ENCODE data around the gene ADARB1.

ADARB1 gene

DNA sequence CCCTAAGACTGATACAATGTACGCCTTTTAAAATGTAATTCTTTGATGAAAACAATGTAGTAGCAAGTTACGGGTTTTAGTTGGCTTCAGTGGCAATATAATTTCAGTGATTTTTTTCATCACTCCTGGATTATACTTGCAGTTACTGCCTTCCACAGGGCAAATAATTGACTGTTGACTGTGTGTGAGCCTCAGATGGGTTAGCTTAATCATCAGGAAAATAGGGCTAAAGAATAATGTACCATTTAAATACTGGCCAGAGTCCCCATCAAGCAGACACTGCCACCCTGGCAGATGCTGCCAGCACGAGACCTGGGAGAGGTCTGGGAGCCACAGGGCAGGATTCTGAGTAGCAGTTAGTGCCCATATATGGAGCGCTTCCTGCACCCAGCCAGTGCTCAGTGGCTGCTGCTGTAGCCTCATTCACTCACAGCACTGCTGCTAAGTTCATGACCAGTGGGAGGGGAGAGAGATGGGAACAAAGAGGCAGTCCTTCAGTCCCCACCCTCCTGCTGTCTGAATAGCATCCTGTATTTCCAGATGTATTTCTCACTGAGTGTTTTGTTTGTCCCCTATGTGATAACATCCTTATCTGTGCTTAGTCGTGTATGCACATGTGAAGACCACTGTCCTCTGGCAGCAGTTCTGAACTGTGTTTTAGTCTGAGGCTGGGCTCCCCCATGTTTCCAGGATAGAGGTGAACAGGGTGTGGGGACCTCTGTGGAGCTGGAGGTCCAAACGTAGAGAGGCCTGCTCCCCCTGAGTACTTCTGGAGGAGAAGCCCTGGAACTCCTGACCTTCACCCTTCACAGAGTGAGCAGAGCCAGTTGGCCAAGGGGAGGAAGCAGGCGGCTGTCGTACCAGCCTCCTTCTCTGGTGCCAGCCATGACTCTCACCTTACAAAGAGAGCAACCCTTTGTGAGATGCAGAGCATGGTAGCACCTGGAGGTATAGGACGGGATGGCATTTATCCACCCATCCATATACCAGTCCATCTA lies 80.4 kb downstream of the ADARB1 start:
- H2BK120ac ChIP-seq (ENCODE audit: low read depth, low read length), result no peak overlapping the region
- H3K79me1 ChIP-seq (replicated peaks; ENCODE audit: low read length, poor library complexity, severe bottlenecking), result peaks cover 13% of the 10 kb centered on the region
- no peak overlapping the region for H3K9ac ChIP-seq (ENCODE audit: low read length)
- DNase-seq, result peak; percentile 82
- WGBS, result 90% methylated on average over 8 of the region's 9 CpGs
- peaks cover 21% of the 10 kb centered on the region for H3K4me1 ChIP-seq (ENCODE audit: control insufficient read depth, insufficient read depth, low read depth, low read length)
- no peaks in the 10 kb centered on the region for H3K9me3 ChIP-seq (ENCODE audit: control insufficient read depth, low read length)
- H2BK5ac ChIP-seq (ENCODE audit: low read depth, low read length, poor library complexity, severe bottlenecking), result no peak overlapping the region
- H3K27ac ChIP-seq (ENCODE audit: low read length, poor library complexity, severe bottlenecking), result peak overlapping the region; percentile 35
- H3K4me3 ChIP-seq (ENCODE audit: insufficient read depth in 1 of 2, low read depth in 1 of 2, low read length in 2 of 2), result no peak overlapping the region
- H3K23ac ChIP-seq (ENCODE audit: low read length in 2 of 2), result no peak overlapping the region
- no peak overlapping the region for H3K4me2 ChIP-seq (ENCODE audit: low read length, poor library complexity, severe bottlenecking)
- H2AK5ac ChIP-seq (ENCODE audit: low read length, severe bottlenecking), result peak overlapping the region; percentile 50
- no peak overlapping the region for H4K91ac ChIP-seq (ENCODE audit: low read length)
- H2BK12ac ChIP-seq (ENCODE audit: low read length in 2 of 2), result peak overlapping the region in 1 of 2 experiments; percentile 70
- H2BK15ac ChIP-seq (ENCODE audit: low read depth, poor library complexity, severe bottlenecking), result no peak overlapping the region
- H3K4ac ChIP-seq (ENCODE audit: low read depth in 1 of 2, low read length in 2 of 2), result no peak overlapping the region
- no peak overlapping the region for H4K8ac ChIP-seq (ENCODE audit: low read length)
- H3K27me3 ChIP-seq (ENCODE audit: control insufficient read depth in 1 of 2, insufficient read depth in 1 of 2, low read length in 2 of 2), result no peaks in the 10 kb centered on the region
- H3K18ac ChIP-seq (ENCODE audit: low read depth in 1 of 2, low read length in 2 of 2), result peak overlapping the region in 1 of 2 experiments; percentile 35
- no peaks in the 10 kb centered on the region for H3K36me3 ChIP-seq (ENCODE audit: control insufficient read depth in 1 of 2, insufficient read depth in 2 of 2, low read depth in 1 of 2, low read length in 2 of 2)
- H2AFZ ChIP-seq (ENCODE audit: low read depth, low read length), result no peak overlapping the region
- H3K14ac ChIP-seq (ENCODE audit: low read length in 2 of 2), result no peak overlapping the region

DNA sequence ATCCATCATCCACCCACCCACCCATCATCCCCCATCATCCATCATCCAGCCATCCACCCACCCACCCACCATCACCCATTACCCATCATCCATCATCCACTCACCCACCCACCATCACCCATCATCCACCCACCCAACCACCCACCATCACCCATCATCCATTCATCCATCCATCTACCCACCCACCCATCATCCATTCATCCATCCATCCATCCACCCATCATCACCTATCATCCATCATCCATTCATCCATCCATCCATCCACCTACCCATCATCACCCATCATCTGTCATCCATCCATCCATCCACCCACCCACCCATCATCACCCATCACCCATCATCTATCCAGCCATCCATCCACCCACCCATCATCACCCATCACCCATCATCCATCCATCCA lies 81.5 kb downstream of the ADARB1 start:
- H2BK15ac ChIP-seq (ENCODE audit: low read depth, poor library complexity, severe bottlenecking), result no peak overlapping the region
- no peak overlapping the region for H2BK5ac ChIP-seq (ENCODE audit: low read depth, low read length, poor library complexity, severe bottlenecking)
- peaks cover 10% of the 10 kb centered on the region for H3K79me1 ChIP-seq (replicated peaks; ENCODE audit: low read length, poor library complexity, severe bottlenecking)
- no peak overlapping the region for H4K91ac ChIP-seq (ENCODE audit: low read length)
- H3K14ac ChIP-seq (ENCODE audit: low read length in 2 of 2), result no peak overlapping the region
- H3K9me3 ChIP-seq (ENCODE audit: control insufficient read depth, low read length), result no peaks in the 10 kb centered on the region
- no peak overlapping the region for H4K8ac ChIP-seq (ENCODE audit: low read length)
- no peak overlapping the region for H3K4ac ChIP-seq (ENCODE audit: low read depth in 1 of 2, low read length in 2 of 2)
- DNase-seq, result no peak
- H2BK12ac ChIP-seq (ENCODE audit: low read length in 2 of 2), result no peak overlapping the region
- no peak overlapping the region for H2AK5ac ChIP-seq (ENCODE audit: low read length, severe bottlenecking)
- H3K18ac ChIP-seq (ENCODE audit: low read depth in 1 of 2, low read length in 2 of 2), result no peak overlapping the region
- no peak overlapping the region for H3K4me3 ChIP-seq (ENCODE audit: insufficient read depth in 1 of 2, low read depth in 1 of 2, low read length in 2 of 2)
- no peak overlapping the region for H3K27ac ChIP-seq (ENCODE audit: low read length, poor library complexity, severe bottlenecking)
- no peaks in the 10 kb centered on the region for H3K36me3 ChIP-seq (ENCODE audit: control insufficient read depth in 1 of 2, insufficient read depth in 2 of 2, low read depth in 1 of 2, low read length in 2 of 2)
- H3K23ac ChIP-seq (ENCODE audit: low read length in 2 of 2), result no peak overlapping the region
- no peak overlapping the region for H3K9ac ChIP-seq (ENCODE audit: low read length)
- no peaks in the 10 kb centered on the region for H3K27me3 ChIP-seq (ENCODE audit: control insufficient read depth in 1 of 2, insufficient read depth in 1 of 2, low read length in 2 of 2)
- peaks cover 21% of the 10 kb centered on the region for H3K4me1 ChIP-seq (ENCODE audit: control insufficient read depth, insufficient read depth, low read depth, low read length)
- no peak overlapping the region for H2AFZ ChIP-seq (ENCODE audit: low read depth, low read length)
- H3K4me2 ChIP-seq (ENCODE audit: low read length, poor library complexity, severe bottlenecking), result no peak overlapping the region
- no peak overlapping the region for H2BK120ac ChIP-seq (ENCODE audit: low read depth, low read length)

DNA sequence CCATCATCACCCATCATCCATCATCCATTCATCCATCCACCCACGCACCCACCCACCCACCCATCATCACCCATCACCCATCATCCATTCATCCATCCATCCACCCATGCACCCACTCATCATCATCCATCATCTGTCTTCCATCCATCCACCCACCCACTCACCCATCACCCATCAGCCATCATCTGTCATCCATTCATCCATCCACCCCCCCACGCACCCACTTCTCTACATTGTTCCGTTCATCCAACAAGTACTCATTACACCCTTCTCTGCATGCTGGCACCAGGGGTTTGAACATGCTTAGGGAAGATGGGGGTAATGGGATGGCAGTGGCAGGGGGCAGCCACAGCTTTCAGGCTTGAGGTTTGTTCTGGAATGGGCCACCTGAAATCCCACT lies 82.1 kb downstream of the ADARB1 start:
- Histone ChIP-seq H3K4me1 (ENCODE audit: control insufficient read depth, insufficient read depth, low read depth, low read length) (peaks cover 21% of the 10 kb centered on the region), H3K4me2 (ENCODE audit: low read length, poor library complexity, severe bottlenecking) (no peak overlapping the region), H4K91ac (ENCODE audit: low read length) (no peak overlapping the region), H3K4ac (ENCODE audit: low read depth in 1 of 2, low read length in 2 of 2) (no peak overlapping the region), H3K79me1 (replicated peaks; ENCODE audit: low read length, poor library complexity, severe bottlenecking) (peaks cover 16% of the 10 kb centered on the region), H3K4me3 (ENCODE audit: insufficient read depth in 1 of 2, low read depth in 1 of 2, low read length in 2 of 2) (no peak overlapping the region), H2BK120ac (ENCODE audit: low read depth, low read length) (no peak overlapping the region), H2AK5ac (ENCODE audit: low read length, severe bottlenecking) (no peak overlapping the region), H2BK15ac (ENCODE audit: low read depth, poor library complexity, severe bottlenecking) (no peak overlapping the region), H2BK5ac (ENCODE audit: low read depth, low read length, poor library complexity, severe bottlenecking) (no peak overlapping the region), H3K9ac (ENCODE audit: low read length) (no peak overlapping the region), H3K23ac (ENCODE audit: low read length in 2 of 2) (no peak overlapping the region), H3K36me3 (ENCODE audit: control insufficient read depth in 1 of 2, insufficient read depth in 2 of 2, low read depth in 1 of 2, low read length in 2 of 2) (peaks cover 0 to 3% of the 10 kb centered on the region in 2 experiments), H3K27ac (ENCODE audit: low read length, poor library complexity, severe bottlenecking) (no peak overlapping the region), H4K8ac (ENCODE audit: low read length) (no peak overlapping the region), H2AFZ (ENCODE audit: low read depth, low read length) (no peak overlapping the region), H3K27me3 (ENCODE audit: control insufficient read depth in 1 of 2, insufficient read depth in 1 of 2, low read length in 2 of 2) (no peaks in the 10 kb centered on the region), H3K14ac (ENCODE audit: low read length in 2 of 2) (no peak overlapping the region), H3K9me3 (ENCODE audit: control insufficient read depth, low read length) (no peaks in the 10 kb centered on the region), H3K18ac (ENCODE audit: low read depth in 1 of 2, low read length in 2 of 2) (no peak overlapping the region), H2BK12ac (ENCODE audit: low read length in 2 of 2) (no peak overlapping the region)
- no peak for DNase-seq
- 100% methylated on average over 1 of the region's 3 CpGs for WGBS

DNA sequence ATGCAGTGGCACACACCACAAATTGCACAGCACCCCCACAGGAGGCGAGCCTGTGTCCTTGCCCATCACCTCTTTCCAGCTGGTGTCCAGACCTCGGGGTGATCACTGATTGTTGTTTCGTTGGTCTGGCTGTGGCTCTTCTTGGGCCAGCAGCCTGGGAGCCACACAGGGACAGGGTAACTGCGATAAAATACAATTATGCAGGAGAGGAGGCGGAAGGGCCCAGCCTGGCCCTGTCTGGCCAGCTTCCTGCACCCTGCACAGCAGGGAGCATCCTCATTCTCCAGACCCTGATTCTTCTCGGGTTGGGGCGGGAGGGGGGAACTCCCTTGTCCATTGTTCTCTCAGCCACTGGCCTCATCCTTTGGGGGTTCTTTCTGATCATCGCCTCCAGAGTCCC lies 83.6 kb downstream of the ADARB1 start:
- Histone ChIP-seq H2BK15ac (ENCODE audit: low read depth, poor library complexity, severe bottlenecking) (no peak overlapping the region), H3K36me3 (ENCODE audit: control insufficient read depth in 1 of 2, insufficient read depth in 2 of 2, low read depth in 1 of 2, low read length in 2 of 2) (peaks cover 0 to 10% of the 10 kb centered on the region in 2 experiments), H2AFZ (ENCODE audit: low read depth, low read length) (no peak overlapping the region), H3K14ac (ENCODE audit: low read length in 2 of 2) (no peak overlapping the region), H3K18ac (ENCODE audit: low read depth in 1 of 2, low read length in 2 of 2) (no peak overlapping the region), H3K79me1 (replicated peaks; ENCODE audit: low read length, poor library complexity, severe bottlenecking) (peaks cover 18% of the 10 kb centered on the region), H2BK5ac (ENCODE audit: low read depth, low read length, poor library complexity, severe bottlenecking) (no peak overlapping the region), H3K27ac (ENCODE audit: low read length, poor library complexity, severe bottlenecking) (no peak overlapping the region), H3K4ac (ENCODE audit: low read depth in 1 of 2, low read length in 2 of 2) (no peak overlapping the region), H4K91ac (ENCODE audit: low read length) (no peak overlapping the region), H3K4me2 (ENCODE audit: low read length, poor library complexity, severe bottlenecking) (no peak overlapping the region), H2BK12ac (ENCODE audit: low read length in 2 of 2) (no peak overlapping the region), H3K4me1 (ENCODE audit: control insufficient read depth, insufficient read depth, low read depth, low read length) (peaks cover 19% of the 10 kb centered on the region), H3K9ac (ENCODE audit: low read length) (no peak overlapping the region), H2BK120ac (ENCODE audit: low read depth, low read length) (no peak overlapping the region), H3K9me3 (ENCODE audit: control insufficient read depth, low read length) (no peaks in the 10 kb centered on the region), H2AK5ac (ENCODE audit: low read length, severe bottlenecking) (no peak overlapping the region), H4K8ac (ENCODE audit: low read length) (no peak overlapping the region), H3K27me3 (ENCODE audit: control insufficient read depth in 1 of 2, insufficient read depth in 1 of 2, low read length in 2 of 2) (peaks cover 0 to 3% of the 10 kb centered on the region in 2 experiments), H3K23ac (ENCODE audit: low read length in 2 of 2) (no peak overlapping the region), H3K4me3 (ENCODE audit: insufficient read depth in 1 of 2, low read depth in 1 of 2, low read length in 2 of 2) (no peak overlapping the region)
- DNase-seq, result no peak
- WGBS, result 89% methylated on average over 8 of the region's 8 CpGs
